Measurements from ENCODE around the gene SND1.
"Not testable (repeated sequence)": the region's sequence is repeated elsewhere in the genome, so short reads cannot be mapped to it uniquely, and the experiment has no call there.

Gene SND1

DNA sequence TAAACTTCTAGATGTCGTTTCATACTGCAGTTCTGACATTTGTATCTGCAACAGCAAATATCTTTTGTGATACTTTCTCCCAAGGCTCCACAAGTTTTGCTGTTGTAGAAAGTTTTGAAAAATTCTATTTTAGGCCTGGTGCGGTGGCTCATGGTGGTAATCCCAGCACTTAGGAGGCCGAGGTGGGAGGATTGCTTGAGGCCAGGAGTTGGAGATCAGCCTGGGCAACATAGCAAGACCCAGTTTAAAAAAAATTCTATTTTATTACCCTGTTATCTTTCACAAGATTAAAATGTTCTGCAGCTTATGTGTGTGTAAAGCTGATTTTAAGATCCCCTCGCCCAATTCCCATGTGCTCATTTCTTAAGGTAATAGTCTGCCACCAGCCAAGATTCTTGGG, 1.4 kb downstream of the SND1 start:
- no peak for DNase-seq

DNA sequence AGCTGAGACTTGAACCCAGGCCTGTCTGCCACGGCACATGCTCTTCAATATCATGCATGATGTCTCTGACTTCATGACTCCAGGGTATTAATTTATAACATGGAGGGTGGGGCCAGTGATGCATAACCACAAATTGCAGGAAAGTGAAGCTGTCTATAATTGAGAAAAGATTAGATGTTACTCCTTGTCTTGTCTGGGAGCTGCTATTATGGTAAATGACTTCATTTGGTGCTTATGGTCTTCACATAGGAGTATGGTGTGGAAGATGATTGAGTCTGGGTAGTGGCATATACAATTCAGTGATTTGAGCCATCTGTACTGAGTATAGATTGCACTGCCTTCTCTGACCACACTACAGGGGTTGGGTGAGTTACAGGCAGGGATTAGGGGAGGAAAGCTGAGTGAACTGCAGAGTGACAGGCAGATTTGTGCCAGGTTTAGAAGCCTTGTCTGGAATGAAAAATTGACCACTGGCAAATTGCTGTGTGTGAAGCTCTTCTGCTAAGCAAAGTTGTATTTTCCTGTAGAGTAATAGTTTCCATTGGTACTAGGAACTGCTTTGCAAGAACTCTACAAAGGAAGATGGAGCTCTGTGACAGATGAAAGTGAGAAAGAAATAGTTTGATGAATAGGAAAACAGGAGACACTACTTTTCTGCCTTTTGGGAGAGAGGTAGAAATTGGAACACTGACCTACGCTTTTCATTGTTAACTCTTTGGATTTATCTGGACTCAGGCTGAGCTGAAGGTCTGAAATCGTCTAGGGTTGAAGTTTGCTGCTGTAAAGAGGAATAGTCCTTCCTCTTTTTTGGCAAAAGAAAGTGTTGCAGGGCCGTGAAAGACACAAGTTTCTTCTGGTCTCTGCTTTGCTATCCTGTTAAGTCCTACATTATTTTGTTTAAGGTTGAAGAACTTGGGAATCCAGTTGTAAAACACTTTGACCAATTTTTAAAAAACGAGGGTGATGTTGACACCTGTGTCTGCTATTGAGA, 2.7 kb downstream of the SND1 start:
- no peak for DNase-seq

DNA sequence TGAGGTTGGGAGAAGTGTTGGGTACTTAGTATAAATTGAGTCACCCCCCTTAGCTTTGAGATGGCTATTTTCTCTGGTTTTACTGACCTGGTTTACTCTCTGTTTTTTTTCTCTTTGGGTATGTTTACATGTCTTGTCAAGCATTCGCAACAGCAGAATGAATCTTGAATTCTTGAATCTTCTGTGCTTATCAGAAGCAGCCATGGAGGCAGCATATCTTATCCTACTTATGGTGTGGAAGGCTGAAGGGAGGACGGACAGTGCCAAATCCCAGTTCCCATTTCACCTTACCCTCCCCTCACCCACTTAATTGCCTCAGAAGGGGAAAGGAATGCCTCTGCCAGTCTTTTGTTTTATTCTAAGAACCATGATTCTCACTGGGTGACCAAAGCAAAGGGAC, 3.7 kb downstream of the SND1 start:
- no peak for DNase-seq

DNA sequence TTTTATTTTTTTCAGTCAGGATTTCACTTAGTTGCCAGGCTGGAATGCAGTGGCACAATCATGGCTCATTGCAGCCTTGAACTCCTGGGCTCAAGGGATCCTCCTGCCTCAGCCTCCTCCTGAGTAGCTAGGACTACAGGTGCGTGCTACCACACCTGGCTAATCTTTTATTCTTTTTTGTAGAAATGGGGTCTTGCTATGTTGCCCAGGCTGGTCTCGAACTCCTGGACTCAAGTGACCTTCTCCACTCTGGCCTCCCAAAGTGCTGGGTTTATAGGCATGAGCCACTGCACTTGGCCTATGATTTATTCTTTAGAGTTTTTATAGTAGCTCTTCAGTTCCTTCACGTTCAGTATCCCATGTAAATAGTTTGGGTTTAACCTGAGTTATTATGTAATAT, 5.5 kb downstream of the SND1 start:
- no peak for DNase-seq

DNA sequence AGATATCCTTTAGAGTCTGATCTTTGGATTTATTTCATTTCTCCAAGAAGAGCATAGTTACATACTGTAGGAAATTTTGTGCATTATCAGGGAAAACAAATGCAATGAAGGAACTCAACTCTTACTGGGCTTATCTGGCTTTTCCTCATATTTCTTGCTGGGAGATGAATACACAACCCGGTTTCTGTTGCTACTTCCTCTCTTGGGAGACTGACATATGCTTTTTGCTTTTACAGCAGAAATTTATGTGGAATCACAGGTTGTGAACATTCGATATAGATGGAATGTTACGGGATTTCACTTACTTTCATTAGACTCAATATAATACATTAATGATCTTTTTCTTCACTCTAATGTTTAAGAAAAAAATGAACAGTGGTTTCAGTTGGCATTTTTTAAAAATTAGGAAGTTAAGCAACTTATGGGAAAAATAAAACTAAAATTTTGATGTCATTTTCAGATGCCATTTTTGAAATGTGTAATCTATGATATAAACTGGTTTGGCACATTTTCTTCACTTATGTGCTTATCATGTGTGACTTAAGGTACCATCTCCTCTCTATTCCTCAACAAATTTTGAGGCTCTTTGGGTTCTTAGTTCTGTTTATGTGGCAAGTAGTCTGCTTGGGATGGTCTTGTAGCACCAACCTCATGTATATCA, 7.1 kb downstream of the SND1 start:
- DNase-seq: no peak

DNA sequence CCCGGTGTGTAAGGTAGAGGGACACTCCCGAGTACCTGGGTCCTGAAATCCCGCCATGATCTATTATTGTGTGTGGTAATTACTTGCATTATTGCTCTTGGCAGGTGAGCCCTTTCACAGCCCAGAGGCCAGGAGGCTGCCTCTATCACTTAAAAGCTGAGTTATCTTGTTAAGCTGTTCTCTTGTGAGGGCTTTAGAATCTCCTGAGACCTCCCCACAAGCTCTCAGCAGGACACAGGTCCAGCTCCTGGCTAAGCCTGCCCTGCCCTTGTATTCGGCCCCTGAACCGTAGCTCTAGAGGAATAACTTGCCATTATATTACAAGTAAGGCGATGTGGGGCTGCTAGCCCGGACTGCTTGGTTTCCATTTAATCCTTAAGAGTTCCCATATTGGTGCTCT, 13.9 kb downstream of the SND1 start:
- no peak for DNase-seq

DNA sequence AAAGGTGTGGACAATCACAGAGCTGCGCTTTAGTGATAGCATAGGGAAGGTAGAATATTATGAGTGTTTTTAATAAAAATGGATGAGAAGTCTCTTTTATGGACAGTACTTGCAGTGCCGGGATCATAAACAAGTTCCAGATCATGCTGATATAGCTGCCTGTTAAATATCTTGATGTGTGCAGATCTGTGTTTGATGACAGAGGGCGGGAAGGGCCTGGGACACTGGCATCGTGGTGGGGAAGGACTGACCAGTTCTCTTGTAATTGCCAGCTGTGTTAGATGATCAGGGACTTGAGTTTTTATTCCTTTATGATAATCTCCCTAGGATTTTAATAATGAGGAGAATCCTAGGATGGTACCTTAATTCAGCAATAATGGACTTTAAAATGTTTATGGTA, 14.6 kb downstream of the SND1 start:
- DNase-seq: no peak

DNA sequence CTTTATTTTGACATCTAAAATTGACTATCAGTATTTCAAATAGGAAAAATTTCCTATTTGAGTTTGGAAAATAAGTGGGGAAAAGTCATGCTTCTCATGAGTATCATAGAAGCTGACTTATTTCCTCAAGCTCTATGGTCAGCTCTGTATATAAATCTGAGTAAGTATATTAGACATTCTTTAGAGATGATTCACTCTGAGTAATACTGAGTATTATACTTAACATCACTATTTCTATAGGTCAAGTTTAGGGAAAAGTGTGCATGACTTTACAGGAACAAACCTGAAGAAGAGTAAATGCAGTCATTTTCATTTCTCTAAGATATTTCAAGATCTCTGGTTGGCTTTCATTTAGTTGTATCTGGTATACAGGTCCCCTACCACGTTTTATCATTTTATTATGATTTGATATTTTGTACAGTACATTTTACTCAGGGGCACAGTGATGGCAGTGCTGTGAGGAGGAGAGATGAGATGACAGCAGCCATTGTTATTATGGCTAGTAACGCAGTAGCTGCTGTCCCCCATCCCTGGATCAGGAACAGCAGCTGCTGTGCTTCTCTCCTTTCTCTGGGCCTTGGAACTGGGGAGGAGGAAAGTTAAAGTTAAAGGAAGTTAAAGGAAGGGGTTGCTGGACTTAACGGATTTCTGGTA, 15.2 kb downstream of the SND1 start:
- DNase-seq: peak; percentile 84

DNA sequence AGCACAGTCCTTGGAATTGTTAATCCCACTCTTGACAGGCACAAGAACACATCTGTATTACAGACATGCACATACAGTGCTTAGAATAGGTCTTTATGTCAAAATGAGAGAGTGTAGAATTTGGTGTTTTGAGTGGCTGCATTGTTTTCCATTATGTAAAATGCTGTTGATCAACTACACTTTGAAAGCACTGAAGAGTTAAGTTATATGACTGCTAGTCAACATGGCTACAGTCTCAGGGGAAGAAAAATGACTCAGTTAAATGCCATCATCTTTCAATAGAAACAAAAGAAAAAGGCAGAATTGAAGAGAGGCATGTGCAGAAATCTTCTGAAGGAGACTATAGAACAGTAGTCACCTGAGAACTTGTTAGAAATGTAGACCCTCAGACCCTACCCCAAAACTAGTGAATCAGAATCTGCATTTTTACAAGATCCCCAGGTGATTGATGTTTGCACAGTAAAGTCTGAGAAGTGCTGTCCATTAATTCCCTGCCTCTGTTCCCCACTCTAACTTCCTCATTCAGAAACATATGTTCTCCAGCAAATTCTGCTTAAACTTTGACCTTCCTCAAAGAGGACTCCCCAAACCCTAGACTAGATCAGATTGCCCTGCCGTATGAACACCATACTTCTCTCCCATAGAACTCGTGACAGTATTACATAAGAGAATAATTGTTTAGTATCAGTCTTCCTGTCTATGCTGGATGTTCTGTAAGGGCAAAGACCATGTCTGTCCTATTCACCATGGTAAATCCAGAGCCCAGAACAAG, 16.0 kb downstream of the SND1 start:
- DNase-seq: peak; percentile 58

DNA sequence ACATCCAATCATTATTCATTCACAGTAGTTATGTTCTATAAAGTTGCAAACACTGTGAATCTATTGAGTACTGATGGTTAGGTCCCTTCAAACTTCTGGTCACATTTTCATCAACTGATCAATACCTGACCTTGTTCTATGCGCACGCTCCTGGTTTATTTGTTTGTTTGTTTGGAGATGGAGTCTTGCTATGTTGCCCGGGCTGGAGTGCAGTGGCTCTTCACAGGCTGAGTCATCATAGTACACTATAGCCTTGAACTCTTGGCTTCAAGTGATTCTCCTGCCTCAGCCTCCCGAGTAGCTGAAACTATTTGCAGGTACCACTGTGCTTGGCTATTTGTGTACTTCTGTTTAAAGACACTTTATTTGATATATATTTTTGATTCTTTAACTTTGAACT, 19.3 kb downstream of the SND1 start:
- DNase-seq: no peak

DNA sequence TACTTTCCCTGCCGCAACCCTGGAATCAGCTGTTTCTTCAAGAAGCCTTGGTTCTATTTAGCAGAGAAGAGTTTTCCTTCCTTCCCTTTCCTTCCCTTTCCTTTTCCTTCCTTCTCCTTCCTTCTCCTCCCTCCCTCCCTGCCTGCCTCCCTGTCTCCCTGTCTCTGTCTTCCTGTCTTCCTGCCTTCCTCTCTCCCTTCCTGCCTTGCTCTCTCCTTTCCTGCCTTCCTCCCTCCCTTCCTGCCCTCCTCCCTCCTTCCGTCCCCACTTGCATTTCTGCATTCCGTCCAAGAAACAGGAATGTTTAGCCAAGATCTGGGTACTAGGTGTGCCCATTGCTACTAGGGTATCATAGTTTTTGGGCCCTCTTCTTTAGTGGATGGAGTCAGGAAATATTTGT, 21.9 kb downstream of the SND1 start:
- no peak for DNase-seq

DNA sequence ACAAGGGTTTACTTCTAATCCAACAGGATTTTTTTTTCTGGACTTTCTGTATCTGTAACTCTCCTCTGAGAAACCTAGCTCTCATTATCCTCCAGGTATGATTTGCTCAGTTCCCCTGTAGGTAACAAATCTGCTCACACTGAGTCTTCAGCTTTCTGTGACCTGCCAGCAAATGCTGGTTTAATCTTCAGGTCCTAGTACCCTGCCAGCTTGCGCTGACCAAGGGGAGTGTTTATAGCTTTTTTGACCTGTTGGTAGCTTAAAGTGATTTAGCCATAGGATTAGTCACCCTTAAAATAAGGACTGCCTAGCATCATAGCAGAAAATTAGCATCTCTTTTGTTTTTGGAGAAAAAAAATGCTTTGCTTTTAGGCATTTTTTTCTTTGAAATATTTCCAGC, 22.4 kb downstream of the SND1 start:
- no peak for DNase-seq

DNA sequence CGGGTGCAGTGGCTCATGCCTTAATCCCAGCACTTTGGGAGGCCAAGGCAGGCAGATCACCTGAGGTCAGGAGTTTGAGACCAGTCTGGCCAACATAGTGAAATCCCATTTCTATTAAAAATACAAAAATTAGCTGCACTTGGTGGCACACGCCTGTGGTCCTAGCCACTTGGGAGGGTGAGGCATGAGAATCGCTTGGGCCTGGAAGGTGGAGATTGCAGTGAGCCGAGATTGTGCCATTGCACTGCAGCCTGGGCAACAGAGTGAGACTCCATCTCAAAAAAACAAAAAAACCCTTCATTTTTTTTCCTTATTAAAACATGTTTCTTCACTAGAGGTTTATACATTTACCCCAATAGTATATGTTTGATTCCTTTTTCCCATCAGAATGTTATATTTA, 22.9 kb downstream of the SND1 start:
- DNase-seq: not testable (repeated sequence)

DNA sequence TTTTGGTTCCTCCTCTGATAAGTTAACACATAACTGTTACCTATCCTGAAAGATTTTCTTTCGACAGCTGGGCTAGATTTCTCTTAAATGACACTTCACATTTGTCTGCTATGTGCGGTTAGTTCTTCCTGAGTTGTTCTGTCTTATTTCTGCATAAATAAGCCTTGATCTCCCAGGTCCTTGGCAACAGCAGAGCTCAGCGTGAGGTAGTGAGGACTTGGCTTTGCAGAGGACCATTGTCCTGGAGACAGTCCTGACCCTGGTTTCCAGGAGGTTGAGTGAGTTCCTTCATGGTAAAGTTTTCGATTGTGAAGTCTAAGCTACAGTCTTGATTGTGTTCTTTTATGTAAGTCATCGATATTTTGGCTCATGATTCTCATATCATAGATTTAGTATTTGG, 23.7 kb downstream of the SND1 start:
- no peak for DNase-seq

DNA sequence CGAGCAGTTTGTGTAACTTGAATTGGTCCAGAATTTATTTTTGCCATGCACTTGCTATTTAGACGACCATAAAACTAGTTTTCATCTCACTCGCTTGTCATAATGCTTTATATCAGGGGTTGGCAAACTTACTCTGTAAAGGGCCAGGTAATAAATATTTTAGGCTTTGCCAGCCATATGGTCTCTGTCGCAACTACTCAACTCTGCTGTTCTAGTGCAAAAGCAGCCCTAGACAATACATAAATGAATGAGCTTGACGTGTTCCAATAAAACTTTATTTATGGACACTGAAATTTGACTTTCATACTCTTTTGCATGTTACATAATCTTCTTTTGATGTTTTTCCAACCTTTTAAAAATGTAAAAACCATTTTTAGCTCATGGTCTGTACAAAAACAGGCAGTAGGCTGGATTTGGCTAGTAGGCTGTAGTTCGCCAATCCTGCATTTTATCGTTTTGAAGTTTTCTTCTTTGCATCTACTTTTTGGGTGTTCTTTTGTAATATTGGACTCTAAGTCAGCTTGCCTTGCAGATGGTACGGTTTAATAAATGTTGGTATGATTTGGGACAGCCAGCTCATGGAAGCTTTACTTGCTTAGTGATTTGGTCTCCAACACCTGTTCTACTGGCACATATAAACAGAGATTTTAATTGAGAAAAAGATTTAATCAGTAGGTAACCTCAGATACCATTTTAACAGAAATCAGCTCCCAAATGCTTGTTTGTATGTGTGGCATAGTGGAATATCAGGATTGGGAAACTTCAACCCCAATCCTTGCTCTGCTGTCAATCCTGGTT, 25.6 kb downstream of the SND1 start:
- no peak for DNase-seq

DNA sequence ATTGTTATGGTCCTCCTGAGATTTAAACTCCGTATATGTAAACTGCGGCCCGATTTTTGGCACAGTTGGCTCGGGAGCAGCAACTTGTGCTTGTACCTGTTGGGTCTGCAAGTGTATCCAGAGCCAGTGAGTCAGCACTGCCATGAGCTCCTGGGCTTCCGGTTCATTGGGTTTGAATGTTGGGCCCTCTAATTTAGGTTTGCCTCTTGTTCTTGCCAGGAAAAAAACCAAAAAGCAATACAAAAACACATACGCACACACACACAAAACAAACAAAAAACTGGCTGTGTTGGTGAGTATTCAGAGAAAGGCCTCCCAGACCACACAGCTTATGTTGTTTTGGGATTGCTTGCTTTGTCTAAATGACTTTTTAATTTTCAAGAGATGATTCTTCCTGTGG, 26.3 kb downstream of the SND1 start:
- no peak for DNase-seq

DNA sequence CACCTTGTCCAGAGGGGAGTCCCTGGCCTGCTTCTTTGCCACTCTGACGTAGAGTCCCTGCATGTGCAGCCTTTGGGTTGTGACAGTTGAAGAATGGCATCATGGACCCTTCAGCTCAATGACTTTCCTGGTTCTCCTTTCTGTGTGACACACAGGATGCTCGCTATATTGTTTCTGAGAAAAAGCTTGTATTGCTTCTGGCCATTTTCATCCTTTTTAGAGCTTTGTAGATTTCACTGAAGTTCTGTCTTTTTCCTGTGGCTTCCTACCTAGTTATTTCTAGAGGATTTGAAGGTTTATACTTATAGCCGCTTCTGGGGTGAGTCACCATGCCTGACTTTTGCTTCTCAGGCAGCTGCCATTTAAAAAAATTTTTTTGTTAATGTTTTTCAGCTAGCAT, 27.0 kb downstream of the SND1 start:
- peak; percentile 59 for DNase-seq

DNA sequence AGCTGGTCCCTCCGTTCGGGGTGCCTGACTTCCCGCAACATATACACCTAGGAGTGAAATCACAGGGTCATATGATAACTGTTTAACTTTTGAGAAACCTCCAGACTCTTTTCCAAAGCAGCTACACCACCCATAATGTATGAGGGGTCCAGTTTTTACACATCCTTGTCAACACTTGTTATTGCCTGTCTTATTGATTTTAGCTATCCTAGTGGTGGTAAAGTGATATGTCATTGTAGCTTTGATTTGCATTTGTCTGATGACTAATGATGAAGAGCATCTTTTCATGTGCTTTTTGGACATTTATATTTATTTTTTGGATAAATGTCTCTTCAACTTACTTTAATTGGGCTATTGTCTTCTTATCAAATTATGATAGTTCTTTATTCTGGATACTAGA, 29.0 kb downstream of the SND1 start:
- DNase-seq: no peak

DNA sequence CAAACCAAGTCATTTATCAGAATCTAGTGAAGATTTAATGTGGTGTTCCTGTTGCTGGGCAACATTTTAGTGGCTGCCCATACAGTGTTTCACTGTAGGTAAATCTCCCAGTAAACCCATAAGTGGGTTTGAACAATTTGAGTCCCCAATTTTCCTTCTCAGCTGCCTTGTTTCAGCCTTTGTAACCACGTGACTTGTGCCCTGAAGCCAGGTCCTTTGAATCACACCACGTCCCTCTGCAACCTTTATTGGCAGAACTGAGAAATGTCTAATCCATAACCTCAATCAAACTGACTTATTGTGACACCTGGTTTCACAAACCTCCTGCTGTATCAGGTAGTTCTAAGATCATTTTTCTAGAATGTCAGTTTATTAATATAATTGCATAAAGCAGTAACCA, 30.1 kb downstream of the SND1 start:
- DNase-seq: no peak

DNA sequence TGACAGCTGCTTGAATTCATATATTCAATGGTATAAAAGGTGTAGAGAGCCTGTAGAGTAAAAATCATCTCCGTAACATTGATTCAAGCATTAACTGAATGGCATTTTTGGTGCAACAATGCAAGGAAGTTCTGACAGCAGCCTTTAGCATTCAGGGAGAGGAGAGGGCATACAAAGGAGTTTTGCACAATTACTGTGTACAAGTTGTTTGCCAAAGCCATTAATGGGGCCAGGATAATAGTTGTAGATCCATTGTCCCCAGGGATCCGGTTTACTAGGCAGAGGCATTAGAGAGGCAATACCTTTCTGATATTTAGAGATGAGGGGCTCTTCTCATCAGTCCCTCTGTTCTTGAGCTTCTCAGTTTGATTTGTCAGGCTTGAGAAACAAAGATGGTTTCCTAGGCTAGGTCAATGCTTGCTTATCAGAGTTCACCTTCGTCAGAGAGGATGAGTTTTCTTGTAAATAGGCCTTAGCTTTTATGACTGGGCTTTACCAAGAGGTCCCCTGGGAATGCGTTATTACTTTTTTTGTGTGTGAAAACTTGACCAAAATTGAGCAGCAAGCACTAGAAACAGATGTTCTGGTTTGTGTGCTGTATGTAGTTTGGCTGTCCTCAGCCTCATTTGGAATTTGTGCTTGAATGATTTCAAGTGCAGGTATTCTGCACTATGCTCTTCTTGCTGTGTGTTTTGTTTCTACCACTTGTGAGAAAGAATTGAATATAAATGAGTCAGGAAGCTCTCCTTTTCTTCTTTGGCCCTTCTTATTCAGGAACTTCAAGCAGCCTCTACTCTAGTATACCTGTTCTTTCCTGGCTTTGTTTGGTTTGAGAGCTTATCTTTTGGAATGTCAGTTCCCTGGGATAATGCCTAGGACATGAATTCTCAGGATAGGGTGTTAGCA, 32.0 kb downstream of the SND1 start:
- peak; percentile 37 for DNase-seq

DNA sequence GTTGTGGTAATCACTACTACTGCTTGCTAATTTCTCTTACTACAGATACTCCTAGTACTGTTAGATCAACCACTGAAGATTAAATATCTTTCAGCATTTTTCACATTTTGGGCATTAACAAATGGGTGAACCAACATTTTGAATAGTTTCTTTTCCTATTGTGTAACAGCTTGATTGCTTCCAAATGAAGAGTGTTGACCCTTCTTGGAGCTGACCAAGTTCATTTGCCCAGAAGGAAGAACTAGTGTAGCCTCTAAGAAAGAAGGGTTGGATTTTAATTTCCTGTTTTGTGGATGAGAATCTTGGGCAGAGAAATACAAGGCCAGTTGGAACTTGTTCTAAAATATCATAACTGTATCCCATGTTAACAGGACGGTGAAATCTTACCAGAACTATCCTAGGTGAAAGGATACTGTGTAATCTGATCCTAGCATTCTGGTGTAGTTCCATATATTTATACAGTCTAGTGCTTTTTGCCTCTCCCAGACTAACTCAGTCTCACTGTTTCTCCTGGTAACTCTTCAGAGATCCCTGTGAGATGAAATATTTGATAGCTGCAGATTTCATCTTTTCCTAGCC, 37.3 kb downstream of the SND1 start:
- DNase-seq: no peak

Measured in fibroblast of skin of right biceps (primary cell).